ENCODE data around the gene JAKMIP2.
"Not testable (repeated sequence)": the region's sequence is repeated elsewhere in the genome, so short reads cannot be mapped to it uniquely, and the experiment has no call there.

JAKMIP2 gene

DNA sequence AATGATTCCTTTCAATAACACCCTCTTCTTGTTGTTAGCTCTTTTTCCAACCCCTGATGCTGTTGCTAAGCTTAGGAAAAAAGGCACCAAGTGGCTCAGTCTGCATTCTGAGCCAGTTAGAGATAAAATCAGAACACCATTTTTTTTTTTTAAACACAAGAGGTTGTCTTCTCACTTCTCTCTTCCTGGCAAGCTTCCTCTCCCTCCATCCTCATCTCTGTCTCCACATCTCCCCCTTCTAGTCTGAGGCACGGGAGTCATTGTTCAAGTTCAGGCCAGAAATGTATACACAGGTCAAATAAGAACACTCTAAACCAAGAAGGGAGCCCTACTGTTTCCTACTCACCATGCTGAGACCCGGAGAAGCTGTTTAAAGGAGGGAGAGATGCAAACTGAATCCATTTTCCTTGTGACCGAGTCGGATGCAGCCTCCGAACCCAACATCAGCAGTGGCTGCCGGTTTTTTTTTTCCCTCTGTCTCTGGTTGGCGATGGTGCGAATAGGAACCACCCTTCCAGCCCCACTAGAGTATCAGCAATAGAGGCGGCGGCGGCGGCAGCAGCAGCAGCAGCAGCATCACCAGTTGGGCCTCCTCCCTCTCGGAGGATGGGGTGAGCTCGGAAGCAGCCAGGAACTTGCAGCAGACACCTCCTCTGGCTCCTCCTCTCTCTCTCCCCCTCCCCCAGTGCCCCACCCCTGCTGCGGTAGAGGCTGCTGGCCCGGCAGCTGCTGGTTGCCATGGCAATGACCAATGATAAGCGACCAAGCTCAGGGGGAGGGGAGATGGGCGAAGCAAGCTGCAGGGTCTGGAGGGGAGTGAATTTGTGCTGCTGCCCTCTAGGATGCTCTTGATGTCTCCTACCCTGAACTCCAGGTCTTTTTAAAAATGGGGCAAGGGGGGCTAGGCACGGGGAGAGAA is at the start of gene JAKMIP2:
JAKMIP2 (minus strand) TSS at position 619 of the 919 bp plus-strand sequence. CDS start 110,922 bp downstream, outside the sequence.
- peaks cover 0 to 11% of the 10 kb centered on the region in 2 experiments for H3K4me1 ChIP-seq (ENCODE audit: control insufficient read depth in 1 of 2, insufficient read depth in 1 of 2, low read depth in 1 of 2, low read length in 1 of 2)
- H3K27me3 ChIP-seq: peaks cover 29% of the 10 kb centered on the region
- TF ChIP-seq, protein P1, sequence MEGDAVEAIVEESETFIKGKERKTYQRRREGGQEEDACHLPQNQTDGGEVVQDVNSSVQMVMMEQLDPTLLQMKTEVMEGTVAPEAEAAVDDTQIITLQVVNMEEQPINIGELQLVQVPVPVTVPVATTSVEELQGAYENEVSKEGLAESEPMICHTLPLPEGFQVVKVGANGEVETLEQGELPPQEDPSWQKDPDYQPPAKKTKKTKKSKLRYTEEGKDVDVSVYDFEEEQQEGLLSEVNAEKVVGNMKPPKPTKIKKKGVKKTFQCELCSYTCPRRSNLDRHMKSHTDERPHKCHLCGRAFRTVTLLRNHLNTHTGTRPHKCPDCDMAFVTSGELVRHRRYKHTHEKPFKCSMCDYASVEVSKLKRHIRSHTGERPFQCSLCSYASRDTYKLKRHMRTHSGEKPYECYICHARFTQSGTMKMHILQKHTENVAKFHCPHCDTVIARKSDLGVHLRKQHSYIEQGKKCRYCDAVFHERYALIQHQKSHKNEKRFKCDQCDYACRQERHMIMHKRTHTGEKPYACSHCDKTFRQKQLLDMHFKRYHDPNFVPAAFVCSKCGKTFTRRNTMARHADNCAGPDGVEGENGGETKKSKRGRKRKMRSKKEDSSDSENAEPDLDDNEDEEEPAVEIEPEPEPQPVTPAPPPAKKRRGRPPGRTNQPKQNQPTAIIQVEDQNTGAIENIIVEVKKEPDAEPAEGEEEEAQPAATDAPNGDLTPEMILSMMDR (IDR thresholded peaks at IDR 0.05): no peak
- H3K9me3 ChIP-seq: no peaks in the 10 kb centered on the region
- peak within 1 kb of the TSS in 1 of 2 experiments; percentile 16 for H3K4me3 ChIP-seq (ENCODE audit: low read depth in 1 of 2, low read length in 1 of 2)
- H3K36me3 ChIP-seq: no peaks in the 10 kb centered on the region
- no peak within 1 kb of the TSS for H3K27ac ChIP-seq

DNA sequence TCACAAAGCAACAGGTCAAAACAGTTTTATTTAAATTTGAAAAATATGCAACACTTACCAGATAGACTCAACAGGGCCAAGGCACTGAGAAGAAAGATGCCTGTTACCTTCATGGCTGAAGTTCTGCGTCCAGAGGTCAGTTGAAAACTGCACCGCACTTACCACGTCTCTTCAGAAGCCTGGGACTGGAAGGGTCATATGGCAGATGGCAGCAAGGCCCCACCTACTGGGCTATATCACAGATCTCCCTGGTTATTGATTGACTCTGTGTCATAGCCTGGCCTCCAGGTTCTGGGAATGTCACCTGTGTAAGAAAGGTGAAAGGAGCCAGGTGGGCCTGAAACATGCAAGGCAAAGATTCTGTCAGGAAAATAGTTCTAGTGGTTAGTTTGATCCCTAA is 48.9 kb upstream of the JAKMIP2 start, which contains the start of gene SPINK1:
SPINK1 (minus strand) TSS at position 207 of the 400 bp plus-strand sequence; CDS start at position 113, 94 bp downstream.
- H3K27ac ChIP-seq: no peak within 1 kb of the TSS
- no peaks in the 10 kb centered on the region for H3K9me3 ChIP-seq
- TF ChIP-seq, protein P1 (IDR thresholded peaks at IDR 0.05): no peak
- H3K36me3 ChIP-seq: no peaks in the 10 kb centered on the region
- no peak within 1 kb of the TSS for H3K4me3 ChIP-seq (ENCODE audit: low read depth in 1 of 2, low read length in 1 of 2)
- no peaks in the 10 kb centered on the region for H3K4me1 ChIP-seq (ENCODE audit: control insufficient read depth in 1 of 2, insufficient read depth in 1 of 2, low read depth in 1 of 2, low read length in 1 of 2)
- H3K27me3 ChIP-seq: no peaks in the 10 kb centered on the region

DNA sequence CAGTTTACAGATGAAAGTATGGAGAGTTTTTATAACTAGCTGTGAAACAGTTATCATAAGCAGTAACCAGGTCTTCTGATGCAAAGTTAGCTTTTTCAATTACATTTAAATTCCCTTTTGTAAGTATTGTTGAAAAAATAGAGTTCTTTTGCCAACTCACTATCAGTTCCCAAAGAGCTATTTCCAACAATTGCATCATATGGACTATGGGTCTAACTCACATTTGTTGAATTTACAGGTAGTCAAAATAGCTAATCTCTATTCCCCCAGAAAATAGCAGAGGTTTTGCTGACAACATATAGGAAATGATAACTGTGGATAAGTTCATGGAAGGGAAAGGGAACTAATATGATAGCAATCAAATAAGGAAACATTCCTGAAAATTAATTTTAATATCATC is 47.5 kb upstream of the JAKMIP2 start:
- H3K27me3 ChIP-seq: no peaks in the 10 kb centered on the region
- no peak overlapping the region for H3K27ac ChIP-seq
- TF ChIP-seq, protein P1 (IDR thresholded peaks at IDR 0.05): no peak

DNA sequence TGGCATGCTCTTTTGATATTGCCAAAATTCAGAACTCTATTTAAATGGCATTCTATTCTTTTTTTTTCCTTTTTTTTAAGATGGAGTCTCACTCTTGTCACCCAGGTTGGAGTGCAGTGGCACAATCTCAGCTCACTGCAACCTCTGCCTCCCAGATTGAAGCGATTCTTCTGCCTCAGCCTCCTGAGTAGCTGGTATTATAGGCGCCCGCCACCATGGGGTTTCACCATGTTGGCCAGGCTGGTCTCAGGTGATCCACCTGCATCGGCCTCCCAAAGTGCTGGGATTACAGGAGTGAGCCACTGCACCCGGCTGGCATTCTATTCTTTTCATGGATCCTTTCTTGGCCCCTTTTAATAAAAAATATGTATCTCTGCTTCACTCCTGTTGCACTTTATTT is 44.5 kb upstream of the JAKMIP2 start:
- H3K4me1 ChIP-seq (ENCODE audit: control insufficient read depth in 1 of 2, insufficient read depth in 1 of 2, low read depth in 1 of 2, low read length in 1 of 2); H3K4me3 ChIP-seq (ENCODE audit: low read depth in 1 of 2, low read length in 1 of 2); H3K27me3 ChIP-seq; H3K36me3 ChIP-seq; H3K9me3 ChIP-seq; H3K27ac ChIP-seq: not testable (repeated sequence)

More for the DNA sequence above, 47.5 kb upstream of the JAKMIP2 start:
- Histone ChIP-seq H3K4me3 (ENCODE audit: low read depth in 1 of 2, low read length in 1 of 2) (no peak overlapping the region), H3K36me3 (no peaks in the 10 kb centered on the region), H3K9me3 (no peaks in the 10 kb centered on the region), H3K4me1 (ENCODE audit: control insufficient read depth in 1 of 2, insufficient read depth in 1 of 2, low read depth in 1 of 2, low read length in 1 of 2) (no peaks in the 10 kb centered on the region)

DNA sequence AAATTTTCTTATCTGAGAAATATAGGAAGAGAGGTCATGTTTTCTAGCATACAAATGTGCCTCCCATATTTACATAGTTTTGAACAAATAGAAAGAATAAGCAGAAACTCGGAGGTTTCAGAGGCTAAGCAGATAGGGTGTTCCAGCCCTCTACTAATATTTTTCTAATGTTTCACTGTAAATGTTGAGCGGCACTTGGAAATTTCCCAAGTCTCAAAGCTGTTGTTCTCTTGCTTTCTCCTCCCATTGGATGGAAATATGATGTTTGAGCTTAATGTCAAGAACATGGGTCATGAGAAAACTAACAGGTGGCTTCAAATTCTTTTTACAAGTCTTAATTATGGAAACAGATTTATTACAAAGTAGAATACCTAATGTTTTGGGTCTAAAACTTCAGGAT is 43.8 kb upstream of the JAKMIP2 start:
- Histone ChIP-seq H3K27me3 (no peaks in the 10 kb centered on the region), H3K9me3 (no peaks in the 10 kb centered on the region), H3K27ac (no peak overlapping the region), H3K4me1 (ENCODE audit: control insufficient read depth in 1 of 2, insufficient read depth in 1 of 2, low read depth in 1 of 2, low read length in 1 of 2) (no peaks in the 10 kb centered on the region), H3K4me3 (ENCODE audit: low read depth in 1 of 2, low read length in 1 of 2) (no peak overlapping the region), H3K36me3 (no peaks in the 10 kb centered on the region)
- TF ChIP-seq, protein P1 (IDR thresholded peaks at IDR 0.05): no peak

Data from neutrophil (primary cell).